AG08396 (cell line): Measurements from ENCODE around the gene C14orf93.

Source experiments
- DNase-seq: peaks from one replicate; pipeline ENCODE4 v3.0.0; 2012; ENCODE audit warnings: low spot score, mixed read lengths

C14orf93 gene

GRCh38 chr14:23045419-23046357 is 35.7 kb upstream of the C14orf93 start:
- no peak for DNase-seq

- DNase-seq, result no peak
These were observed 34.9 kb upstream of the C14orf93 start for GRCh38 chr14:23044840-23045239.

DNA sequence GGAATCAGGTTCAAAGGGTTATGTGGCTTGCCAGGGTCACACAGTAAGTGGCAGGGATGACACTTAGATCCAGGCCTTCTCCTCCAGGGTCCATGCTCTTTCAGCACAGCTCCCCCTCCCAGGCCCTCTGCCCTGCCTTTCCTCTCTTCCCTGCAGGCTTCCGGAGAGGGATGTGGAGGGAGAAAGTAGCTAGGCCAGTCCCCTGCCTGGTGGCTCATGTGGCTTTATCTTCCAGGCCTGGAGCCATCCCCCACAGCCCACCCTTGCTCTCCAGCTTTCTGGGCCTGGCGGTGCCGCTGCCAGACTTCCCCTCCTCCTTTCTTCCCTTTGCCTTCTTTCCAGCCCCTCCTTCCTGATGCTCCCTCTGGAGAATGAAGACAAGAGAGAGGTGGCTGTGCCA is 33.8 kb upstream of the C14orf93 start:
- no peak for DNase-seq

DNA sequence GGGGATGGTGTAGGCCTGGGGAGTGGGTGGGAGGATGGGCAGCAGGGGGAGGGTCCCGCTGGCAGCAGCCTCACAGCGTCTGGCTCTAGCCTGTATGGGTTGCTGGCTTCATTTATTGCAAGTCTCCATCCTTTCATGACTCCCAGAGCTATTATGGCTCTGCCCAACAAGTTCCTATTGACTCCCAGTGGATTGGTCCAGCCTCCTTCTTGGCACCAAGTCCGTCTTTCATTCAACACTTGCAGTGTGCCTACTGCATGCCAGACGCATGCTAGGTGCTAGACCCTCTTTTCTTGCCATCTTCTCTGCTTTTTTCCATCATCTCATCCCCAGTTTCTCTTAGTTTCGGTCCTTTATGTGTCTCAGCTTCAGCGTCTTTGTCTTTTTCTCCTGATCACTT is 33.2 kb upstream of the C14orf93 start:
- DNase-seq, result no peak

DNA sequence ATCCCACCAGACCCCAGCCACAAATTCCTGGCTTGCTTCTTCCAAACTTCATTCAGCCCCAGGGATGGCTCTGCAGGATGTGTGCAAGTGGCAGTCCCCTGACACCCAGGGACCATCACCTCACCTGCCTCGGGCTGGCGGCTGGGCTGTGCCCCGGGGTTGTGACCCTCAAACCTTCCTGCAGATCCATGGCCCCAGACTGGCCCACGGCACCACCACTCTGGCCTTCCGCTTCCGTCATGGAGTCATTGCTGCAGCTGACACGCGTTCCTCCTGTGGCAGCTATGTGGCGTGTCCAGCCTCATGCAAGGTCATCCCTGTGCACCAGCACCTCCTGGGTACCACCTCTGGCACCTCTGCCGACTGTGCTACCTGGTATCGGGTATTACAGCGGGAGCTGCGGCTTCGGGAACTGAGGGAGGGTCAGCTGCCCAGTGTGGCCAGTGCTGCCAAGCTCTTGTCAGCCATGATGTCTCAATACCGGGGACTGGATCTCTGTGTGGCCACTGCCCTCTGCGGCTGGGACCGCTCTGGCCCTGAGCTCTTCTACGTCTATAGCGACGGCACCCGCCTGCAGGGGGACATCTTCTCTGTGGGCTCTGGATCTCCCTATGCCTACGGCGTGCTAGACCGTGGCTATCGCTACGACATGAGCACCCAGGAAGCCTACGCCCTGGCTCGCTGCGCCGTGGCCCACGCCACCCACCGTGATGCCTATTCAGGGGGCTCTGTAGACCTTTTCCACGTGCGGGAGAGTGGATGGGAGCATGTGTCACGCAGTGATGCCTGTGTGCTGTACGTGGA is 32.4 kb upstream of the C14orf93 start, which contains the start of gene PSMB11:
PSMB11 (plus strand) TSS at position 51 of the 804 bp plus-strand sequence; CDS start at position 65, 14 bp downstream.
- no peak for DNase-seq

- DNase-seq, result no peak
These were observed 31.8 kb upstream of the C14orf93 start for GRCh38 chr14:23041729-23042128.

DNA sequence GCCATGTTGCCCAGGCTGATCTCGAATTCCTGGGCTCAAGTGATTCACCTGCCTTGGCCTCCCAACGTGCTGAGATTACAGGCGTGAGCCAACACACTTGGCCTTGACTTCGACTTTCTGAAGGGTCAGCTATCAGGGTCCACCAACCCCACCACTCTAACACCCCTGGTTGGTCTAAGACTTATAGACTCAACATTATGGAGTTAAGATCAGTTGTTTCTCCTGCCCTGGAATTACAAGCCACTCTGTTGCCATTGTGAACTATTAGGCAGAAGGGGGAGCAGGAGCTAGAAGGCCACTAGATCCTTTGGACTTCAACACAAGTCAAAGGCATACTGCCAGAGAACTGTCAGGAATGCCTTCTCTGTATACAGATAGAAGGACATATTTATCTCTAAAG is 30.2 kb upstream of the C14orf93 start:
- DNase-seq, result no peak

GRCh38 chr14:23035303-23036144 is 25.6 kb upstream of the C14orf93 start:
- DNase-seq, result no peak

- DNase-seq, result peak; percentile 90
These were observed 24.8 kb upstream of the C14orf93 start, which contains the start of gene PSMB5 for GRCh38 chr14:23034498-23035302. PSMB5 (minus strand) TSS chr14:23034900; CDS start chr14:23034881, 19 bp downstream.

DNA sequence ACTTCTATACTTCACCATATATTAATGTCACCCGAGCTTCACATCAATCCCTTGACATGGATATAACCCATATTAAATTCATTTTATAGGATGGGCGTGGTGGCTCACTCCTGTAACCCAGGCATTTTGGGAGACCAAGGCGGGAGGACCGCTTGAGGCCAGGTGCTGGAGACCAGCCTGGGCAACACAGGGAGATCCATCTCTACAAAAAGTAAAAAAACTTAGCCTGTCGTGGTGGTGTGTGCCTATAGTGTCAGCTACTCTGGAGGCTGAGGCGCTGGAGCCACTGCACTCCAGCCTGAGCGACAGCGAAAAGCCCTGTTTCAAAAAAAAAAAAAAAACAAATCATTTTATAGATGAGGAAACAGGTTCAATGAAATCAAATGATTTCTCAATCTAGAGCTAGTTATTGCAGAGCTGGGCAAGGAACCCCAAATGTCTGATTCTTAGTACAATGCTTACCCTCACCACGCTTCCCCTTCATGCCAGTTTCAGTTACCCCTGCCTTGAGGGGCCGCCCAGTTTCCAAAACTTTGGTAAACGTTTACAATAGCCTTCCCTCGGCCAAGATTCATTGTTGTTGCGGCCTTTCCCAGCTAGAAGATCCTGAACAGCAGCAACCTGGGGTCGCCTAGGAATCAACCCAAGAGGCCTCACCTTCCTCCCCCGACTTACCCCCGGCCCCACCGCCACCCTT is 24.0 kb upstream of the C14orf93 start:
- no peak for DNase-seq

DNA sequence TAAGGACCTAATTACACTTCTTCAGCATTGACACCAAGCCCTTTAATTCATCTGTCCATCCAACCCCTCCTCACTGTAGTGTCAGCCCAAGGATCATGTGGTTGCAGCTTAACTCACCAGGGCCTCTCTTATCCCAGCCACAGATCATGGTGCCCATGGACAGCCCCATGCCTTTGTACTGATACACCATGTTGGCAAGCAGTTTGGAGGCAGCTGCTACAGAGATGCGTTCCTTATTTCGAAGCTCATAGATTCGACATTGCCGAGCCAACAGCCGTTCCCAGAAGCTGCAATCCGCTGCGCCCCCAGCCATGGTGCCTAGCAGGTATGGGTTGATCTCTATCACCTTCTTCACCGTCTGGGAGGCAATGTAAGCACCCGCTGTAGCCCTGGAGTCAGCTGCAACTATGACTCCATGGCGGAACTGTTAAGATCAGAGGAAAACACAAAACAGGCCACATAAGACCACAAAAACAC is 23.3 kb upstream of the C14orf93 start:
- no peak for DNase-seq

DNA sequence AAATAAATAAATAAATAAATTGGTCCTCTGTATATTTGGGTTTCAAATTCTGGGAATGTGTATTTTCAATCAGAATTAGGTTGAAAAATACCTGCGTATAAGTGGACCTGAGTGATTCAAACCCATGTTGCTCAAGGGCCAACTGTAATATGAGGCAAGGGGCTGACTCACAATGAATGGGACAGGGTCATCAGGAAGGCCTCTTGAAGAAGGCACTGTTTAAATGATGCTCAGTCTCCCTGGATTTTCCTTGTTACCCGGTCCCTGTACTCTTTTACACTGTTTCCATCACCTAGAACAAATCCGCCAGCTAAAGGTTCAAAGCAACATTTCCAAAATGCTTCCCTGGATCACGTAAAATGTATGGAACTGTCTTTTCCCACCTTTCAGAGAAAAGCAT is 21.0 kb upstream of the C14orf93 start:
- no peak for DNase-seq

DNA sequence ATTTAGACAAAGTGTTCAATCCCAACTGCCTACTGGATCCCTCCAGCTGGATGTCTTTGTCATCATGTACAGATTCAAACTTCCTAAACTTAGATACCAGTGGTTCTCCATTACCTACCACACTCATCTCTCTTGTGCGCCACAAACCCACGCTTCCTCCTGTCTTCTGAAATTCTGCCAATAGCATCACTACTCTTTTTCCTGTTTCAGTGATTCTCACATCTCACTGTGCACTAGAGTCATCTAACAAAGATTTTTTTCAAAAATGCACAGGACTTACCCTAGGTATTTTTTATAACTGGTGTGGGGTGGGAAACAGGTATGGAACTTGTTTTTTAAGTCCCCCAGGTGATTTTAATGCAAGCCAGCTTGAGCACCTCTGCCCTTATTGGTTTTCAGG is 18.9 kb upstream of the C14orf93 start:
- DNase-seq, result no peak

DNA sequence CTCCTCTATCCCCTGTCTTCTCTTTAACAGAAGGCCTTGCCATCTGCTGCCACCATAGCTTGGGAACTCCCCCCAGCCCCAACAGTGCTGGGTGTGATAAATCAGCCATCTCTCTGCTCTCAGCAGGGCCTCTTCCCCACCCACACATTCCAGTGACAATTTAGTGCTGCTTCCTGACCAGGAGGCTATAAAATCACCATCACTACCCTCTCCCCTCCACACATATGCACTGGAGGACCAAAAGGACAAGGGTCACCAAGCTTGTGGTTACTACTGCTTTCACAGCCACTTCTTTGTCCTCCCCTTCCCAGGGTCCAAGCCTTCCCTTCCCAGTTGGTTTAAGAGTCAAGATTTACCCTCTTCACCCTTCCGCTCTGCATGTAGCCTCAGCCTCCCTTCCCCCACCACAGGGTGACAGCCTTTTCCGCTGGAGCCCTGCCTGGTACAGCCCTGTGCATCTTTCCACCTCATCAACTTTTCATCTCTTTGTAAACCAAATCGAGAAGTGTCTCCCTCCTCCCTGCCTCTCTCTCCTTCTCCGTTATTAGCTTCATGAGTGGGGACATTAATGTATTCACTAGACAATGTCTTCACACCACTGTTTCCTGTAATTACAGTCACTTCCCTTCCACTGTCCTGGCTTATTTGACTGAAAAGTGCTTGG is 15.3 kb upstream of the C14orf93 start:
- no peak for DNase-seq

- no peak for DNase-seq
These were observed 14.7 kb upstream of the C14orf93 start for GRCh38 chr14:23024612-23025075.

DNA sequence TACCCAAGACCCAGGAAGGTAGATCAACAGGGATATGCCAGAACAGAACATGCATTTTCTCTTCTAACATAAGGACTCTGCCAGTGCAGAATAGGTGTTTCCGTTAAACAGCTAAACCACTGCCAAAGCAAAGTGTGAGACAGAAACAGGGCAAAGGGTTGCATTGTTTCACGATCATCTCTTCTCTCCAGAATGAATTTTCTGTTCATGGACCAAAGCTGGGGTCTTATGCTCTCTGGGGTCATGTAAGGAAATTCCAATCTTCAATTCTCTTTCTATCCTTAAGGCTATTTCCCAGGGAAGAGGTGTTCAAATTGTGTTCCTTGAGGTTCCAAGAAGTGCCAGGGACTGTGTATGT is 13.8 kb upstream of the C14orf93 start:
- DNase-seq, result no peak

GRCh38 chr14:23023022-23023794 is 13.3 kb upstream of the C14orf93 start:
- no peak for DNase-seq

GRCh38 chr14:23021889-23022442 is 12.0 kb upstream of the C14orf93 start:
- DNase-seq, result no peak

- no peak for DNase-seq
These were observed 11.5 kb upstream of the C14orf93 start for GRCh38 chr14:23021434-23021833.
